ENCODE data around the gene HOXB3.

DNA sequence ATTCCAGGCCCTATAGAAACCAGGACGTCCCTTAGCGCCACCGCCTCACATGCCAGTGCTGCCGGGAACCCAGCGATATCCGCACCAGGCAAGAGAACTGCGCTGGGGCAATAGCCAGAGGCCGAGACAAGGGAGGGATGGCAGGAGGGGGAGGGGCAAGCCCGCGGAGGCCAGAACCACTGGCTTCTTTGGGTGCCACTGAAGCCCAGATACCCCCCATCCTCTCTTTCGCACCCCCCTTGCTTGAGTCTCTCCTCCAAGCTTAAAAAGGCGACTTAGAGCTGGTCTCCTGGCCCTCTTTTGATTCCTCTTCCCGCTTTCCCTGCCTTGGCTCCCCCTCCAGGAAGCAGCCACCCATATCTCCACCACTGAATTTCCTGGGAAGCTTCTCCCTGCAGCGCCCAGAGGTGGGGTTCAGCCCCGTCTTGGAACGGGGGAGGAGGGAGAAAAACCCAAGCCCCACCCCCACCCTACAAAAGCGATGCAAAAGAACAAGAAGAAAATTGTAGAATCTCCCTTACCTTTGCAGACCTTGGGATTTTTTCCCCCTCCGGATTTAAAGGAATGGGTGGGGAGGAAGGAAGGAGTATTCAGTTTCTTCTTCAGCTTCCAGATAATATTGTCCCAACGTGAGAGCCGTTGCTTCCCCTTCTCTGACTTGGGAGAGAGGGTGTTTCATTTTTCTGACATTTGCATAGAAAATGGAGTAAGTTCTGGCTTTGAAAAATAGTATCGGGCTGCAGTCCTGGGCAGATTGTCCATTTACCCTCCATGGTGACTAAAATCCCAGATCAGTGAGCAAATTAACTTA, 14.1 kb upstream of the HOXB3 start:
- TF ChIP-seq POLR2A (IDR thresholded peaks at IDR 0.05; ENCODE audit: low read length) (no peak), GATA1 (IDR thresholded peaks at IDR 0.05; ENCODE audit: low read depth, low read length) (no peak)
